Calu3 (cell line): ENCODE measurements around the gene SRGAP3. TPM values are rescaled to one million over a fixed set of nuclear protein-coding genes. Genes with fewer than 3 reads are reported as not detected.

ENCODE experiments used
- BruUV-seq: library from RNA; stranded (reverse); fragments of 400-500 nt; replicated peaks from 2 replicates; lab custom pipeline; 2021; lab: Mats Ljungman, UMichigan
- CTCF ChIA-PET: fragments of 300-600 bp; sonication (Branson Sonifier 250); formaldehyde crosslinking; loops from one replicate; lab custom pipeline; 2022; ENCODE audit warnings: antibody characterized with exemption; lab: Charles Lee
- DNase-seq: peaks from one replicate; pipeline ENCODE4 v3.0.0; 2022
- H3K27ac Mint-ChIP-seq: one replicate; pipeline ENCODE4 v1.8.0; 2022; ENCODE audit warnings: mixed read lengths; ENCODE audit not compliant: unreplicated experiment
- H3K27me3 Mint-ChIP-seq: one replicate; pipeline ENCODE4 v1.8.0; 2022; ENCODE audit warnings: mixed read lengths; ENCODE audit not compliant: unreplicated experiment
- H3K36me3 Mint-ChIP-seq: one replicate; pipeline ENCODE4 v1.8.0; 2022; ENCODE audit warnings: mild to moderate bottlenecking, moderate library complexity, mixed read lengths; ENCODE audit not compliant: insufficient read depth, unreplicated experiment
- H3K4me1 Mint-ChIP-seq: one replicate; pipeline ENCODE4 v1.8.0; 2022; ENCODE audit warnings: mild to moderate bottlenecking, low read depth, mixed read lengths; ENCODE audit not compliant: unreplicated experiment
- H3K4me3 Mint-ChIP-seq: one replicate; pipeline ENCODE4 v1.8.0; 2022; ENCODE audit warnings: mild to moderate bottlenecking, low read depth, moderate library complexity, mixed read lengths; ENCODE audit not compliant: unreplicated experiment
- H3K9me3 Mint-ChIP-seq: one replicate; pipeline ENCODE4 v1.8.0; 2022; ENCODE audit warnings: low read depth, mixed read lengths; ENCODE audit not compliant: unreplicated experiment
- CTCF ChIP-seq: fragments of 200-600 bp; IDR thresholded peaks from one replicate; pipeline ENCODE4 v1.8.0; 2022; ENCODE audit warnings: antibody characterized with exemption; ENCODE audit not compliant: unreplicated experiment
- intact Hi-C: fragments of 100-400 bp; cut with micrococcal nuclease; formaldehyde crosslinking; loops from one replicate; pipeline ENCODE4 v1.10.0; 2022; ENCODE audit not compliant: unreplicated experiment
- total RNA-seq: library from RNA; stranded (reverse); gene quantifications from 2 replicates; pipeline ENCODE4 v1.2.3, GENCODE V29; 2022

Gene SRGAP3
- total RNA-seq, 1 experiment from 2014 or later, result 8.2 TPM

- Mint-ChIP-seq H3K36me3 (no peaks in the 10 kb centered on the region), H3K27ac (no peak overlapping the region), H3K9me3 (no peaks in the 10 kb centered on the region), H3K4me1 (no peaks in the 10 kb centered on the region), H3K4me3 (no peak overlapping the region), H3K27me3 (peaks cover 22% of the 10 kb centered on the region)
- no peak for TF ChIP-seq CTCF
- CTCF ChIA-PET, result no interaction called here
- no TSS peak for BruUV-seq
- DNase-seq, result no peak
- intact Hi-C loops, result no loop called here
Observed at GRCh38 chr3:9071936-9072666, 177.3 kb downstream of the SRGAP3 start.

DNA sequence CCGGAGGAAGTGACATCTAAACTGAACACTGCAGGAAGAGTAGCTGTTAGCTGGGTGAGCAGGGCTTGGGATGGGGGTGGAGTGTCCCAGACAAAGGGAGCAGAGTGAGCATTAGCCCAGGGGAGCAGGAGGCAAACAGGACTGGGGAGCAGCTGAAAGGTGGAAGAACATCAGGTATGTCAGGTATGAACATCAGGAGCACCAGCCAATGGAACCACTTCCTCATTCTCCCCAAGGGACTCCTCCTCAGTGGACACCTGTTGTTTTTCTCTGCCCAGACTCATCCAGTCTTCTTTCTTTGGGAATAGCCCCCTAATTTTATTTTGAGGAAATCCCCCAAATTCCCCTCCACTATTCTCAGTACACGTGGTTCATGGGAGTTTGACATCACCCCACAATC lies 178.5 kb downstream of the SRGAP3 start:
- no peak for TF ChIP-seq CTCF
- CTCF ChIA-PET, result no interaction called here
- H3K4me1 Mint-ChIP-seq, result no peaks in the 10 kb centered on the region
- intact Hi-C loops, result no loop called here
- peaks cover 22% of the 10 kb centered on the region for H3K27me3 Mint-ChIP-seq
- BruUV-seq, result no TSS peak
- DNase-seq, result no peak
- no peaks in the 10 kb centered on the region for H3K36me3 Mint-ChIP-seq
- H3K4me3 Mint-ChIP-seq, result no peak overlapping the region
- H3K9me3 Mint-ChIP-seq, result no peaks in the 10 kb centered on the region
- H3K27ac Mint-ChIP-seq, result no peak overlapping the region

- Mint-ChIP-seq H3K27ac (no peak overlapping the region), H3K4me3 (no peak overlapping the region), H3K27me3 (peaks cover 22% of the 10 kb centered on the region), H3K4me1 (no peaks in the 10 kb centered on the region), H3K9me3 (no peaks in the 10 kb centered on the region), H3K36me3 (no peaks in the 10 kb centered on the region)
- no peak for TF ChIP-seq CTCF
- CTCF ChIA-PET, result no interaction called here
- no TSS peak for BruUV-seq
- DNase-seq, result no peak
- intact Hi-C loops, result no loop called here
Observed at GRCh38 chr3:9069971-9070370, 179.5 kb downstream of the SRGAP3 start.

- H3K27me3 Mint-ChIP-seq, result peaks cover 23% of the 10 kb centered on the region
Observed at GRCh38 chr3:9068051-9068450, 181.4 kb downstream of the SRGAP3 start.

More at GRCh38 chr3:9068051-9068450, 181.4 kb downstream of the SRGAP3 start:
- DNase-seq, result no peak
- H3K27ac Mint-ChIP-seq, result no peak overlapping the region
- no peaks in the 10 kb centered on the region for H3K4me1 Mint-ChIP-seq
- CTCF ChIA-PET, result no interaction called here
- H3K4me3 Mint-ChIP-seq, result no peak overlapping the region
- no peaks in the 10 kb centered on the region for H3K36me3 Mint-ChIP-seq
- TF ChIP-seq CTCF, result no peak
- intact Hi-C loops, result no loop called here
- no TSS peak for BruUV-seq
- H3K9me3 Mint-ChIP-seq, result no peaks in the 10 kb centered on the region
